Astrocyte (in vitro differentiated cells and primary cell): ENCODE data around the gene TUBB. TPM values are rescaled to one million over a fixed set of nuclear protein-coding genes. Genes with fewer than 3 reads are reported as not detected.

Source experiments
- total RNA-seq: library from RNA; stranded (reverse); gene quantifications from 2 replicates; pipeline ENCODE4 v1.2.1, GENCODE V29; 2021

The TUBB gene
- total RNA-seq, 1 donor from 2014 or later: 887 TPM

Other genes starting within 250 kb of the TUBB start
- gene HLA-E, start 230.8 kb upstream of the TUBB start, total RNA-seq: 94.9 and 105 TPM in 2 replicates
- gene GNL1, start 163.9 kb upstream of the TUBB start, total RNA-seq: 49.0 and 49.3 TPM in 2 replicates
- gene PRR3, start 163.1 kb upstream of the TUBB start, total RNA-seq: 11.0 and 13.0 TPM in 2 replicates
- 58.1 and 60.3 TPM in 2 replicates for gene ABCF1, start 148.9 kb upstream of the TUBB start, total RNA-seq
- gene PPP1R10, start 103.1 kb upstream of the TUBB start, total RNA-seq: 64.6 and 69.1 TPM in 2 replicates
- 28.0 and 29.3 TPM in 2 replicates for gene MRPS18B, start 102.5 kb upstream of the TUBB start, total RNA-seq
- gene ATAT1, start 93.5 kb upstream of the TUBB start, total RNA-seq: 15.7 and 16.6 TPM in 2 replicates
- gene C6orf136, start 73.2 kb upstream of the TUBB start, total RNA-seq: 12.0 and 12.7 TPM in 2 replicates
- gene DHX16, start 47.3 kb upstream of the TUBB start, total RNA-seq: 29.3 and 30.0 TPM in 2 replicates
- 145 and 156 TPM in 2 replicates for gene PPP1R18, start 33.7 kb upstream of the TUBB start, total RNA-seq
- gene NRM, start 29.4 kb upstream of the TUBB start, total RNA-seq: 12.2 and 12.8 TPM in 2 replicates
- 25.2 and 25.4 TPM in 2 replicates for gene MDC1, start 3.1 kb upstream of the TUBB start, total RNA-seq
- gene FLOT1, start 22.3 kb downstream of the TUBB start, total RNA-seq: 77.6 and 85.2 TPM in 2 replicates
- gene IER3, start 24.2 kb downstream of the TUBB start, total RNA-seq: 216 and 221 TPM in 2 replicates
- gene DDR1, start 164.2 kb downstream of the TUBB start, total RNA-seq: 144 and 156 TPM in 2 replicates
- gene GTF2H4, start 187.9 kb downstream of the TUBB start, total RNA-seq: 34.3 and 41.3 TPM in 2 replicates
- 19.8 and 21.6 TPM in 2 replicates for gene VARS2, start 193.9 kb downstream of the TUBB start, total RNA-seq
- gene SFTA2, start 211.8 kb downstream of the TUBB start, total RNA-seq: not detected in 2 replicates
- not detected in 2 replicates for gene MUCL3, start 220.6 kb downstream of the TUBB start, total RNA-seq